ENCODE measurements around the gene ATG10. TPM values are rescaled to one million over a fixed set of nuclear protein-coding genes. Genes with fewer than 3 reads are reported as not detected.

Gene ATG10
- total RNA-seq, 1 donor from 2014 or later, result 8.7 TPM

- no peak for DNase-seq (ENCODE audit: extremely low spot score, unreplicated experiment)
- no peak overlapping the region for H3K4me3 Mint-ChIP-seq
- H3K36me3 Mint-ChIP-seq, result no peaks in the 10 kb centered on the region
- H3K27ac Mint-ChIP-seq, result no peak overlapping the region
- peaks cover 8% of the 10 kb centered on the region for H3K9me3 Mint-ChIP-seq
- H3K4me1 Mint-ChIP-seq (ENCODE audit: unreplicated experiment), result no peaks in the 10 kb centered on the region
- H3K27me3 Mint-ChIP-seq, result no peaks in the 10 kb centered on the region
- TF ChIP-seq CTCF (conservative IDR thresholded peaks at IDR 0.05), result no peak
These were observed 123.7 kb downstream of the ATG10 start for GRCh38 chr5:82095536-82095935.

GRCh38 chr5:82096249-82096648, 124.4 kb downstream of the ATG10 start:
- DNase-seq (ENCODE audit: extremely low spot score, unreplicated experiment), result no peak
- Mint-ChIP-seq H3K27me3 (no peaks in the 10 kb centered on the region), H3K9me3 (peaks cover 8% of the 10 kb centered on the region), H3K4me1 (ENCODE audit: unreplicated experiment) (no peaks in the 10 kb centered on the region), H3K36me3 (no peaks in the 10 kb centered on the region), H3K27ac (no peak overlapping the region), H3K4me3 (no peak overlapping the region)
- no peak for TF ChIP-seq CTCF (conservative IDR thresholded peaks at IDR 0.05)

DNA sequence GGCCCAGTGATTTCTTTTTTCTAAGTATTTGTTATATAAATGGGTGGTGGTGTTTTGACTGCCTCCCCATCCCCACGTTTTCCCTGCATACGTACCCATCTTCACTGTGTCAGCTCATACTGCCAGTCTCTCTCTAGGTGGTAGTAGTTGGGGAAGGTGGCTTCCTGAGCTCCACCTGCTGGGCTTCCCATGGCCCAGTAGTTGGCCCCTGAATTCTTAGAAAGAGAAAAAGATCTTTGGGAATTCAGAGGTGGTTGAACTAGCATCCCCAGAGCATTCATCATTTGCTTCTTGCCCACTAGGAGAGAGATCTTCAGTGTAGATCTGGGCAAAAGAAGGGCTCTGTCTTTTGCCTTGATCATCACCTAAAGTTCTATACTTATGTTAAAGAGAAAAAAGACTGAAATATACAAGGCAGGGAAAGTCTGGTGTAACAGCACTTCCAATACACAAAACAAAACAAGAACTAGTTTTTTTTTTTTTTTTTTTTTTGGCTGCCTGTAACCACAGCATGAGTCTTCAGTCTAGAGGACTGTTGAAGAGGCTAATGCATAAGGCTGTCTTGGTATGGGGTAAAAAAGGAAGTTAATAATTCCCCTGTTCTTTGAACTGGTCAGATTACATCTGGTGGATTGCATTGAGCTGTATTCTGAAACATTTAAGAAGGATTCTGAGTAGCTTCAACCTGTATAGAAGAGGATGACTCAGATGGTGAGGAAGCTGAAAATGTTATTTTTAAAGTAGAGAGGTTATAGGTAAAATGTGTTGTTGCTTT, 128.7 kb downstream of the ATG10 start:
- no peaks in the 10 kb centered on the region for H3K9me3 Mint-ChIP-seq

GRCh38 chr5:82104872-82105271, 133.0 kb downstream of the ATG10 start:
- H3K27ac Mint-ChIP-seq, result no peak overlapping the region
- peaks cover 8% of the 10 kb centered on the region for H3K4me1 Mint-ChIP-seq (ENCODE audit: unreplicated experiment)
- no peaks in the 10 kb centered on the region for H3K27me3 Mint-ChIP-seq
- no peak overlapping the region for H3K4me3 Mint-ChIP-seq
- no peak for TF ChIP-seq CTCF (conservative IDR thresholded peaks at IDR 0.05)
- H3K9me3 Mint-ChIP-seq, result no peaks in the 10 kb centered on the region
- no peak for DNase-seq (ENCODE audit: extremely low spot score, unreplicated experiment)
- H3K36me3 Mint-ChIP-seq, result no peaks in the 10 kb centered on the region

More for the DNA sequence above, 128.7 kb downstream of the ATG10 start:
- no peak for TF ChIP-seq CTCF (conservative IDR thresholded peaks at IDR 0.05)
- H3K4me3 Mint-ChIP-seq, result no peak overlapping the region
- H3K36me3 Mint-ChIP-seq, result no peaks in the 10 kb centered on the region
- no peaks in the 10 kb centered on the region for H3K27me3 Mint-ChIP-seq
- no peaks in the 10 kb centered on the region for H3K4me1 Mint-ChIP-seq (ENCODE audit: unreplicated experiment)
- no peak for DNase-seq (ENCODE audit: extremely low spot score, unreplicated experiment)
- H3K27ac Mint-ChIP-seq, result no peak overlapping the region

DNA sequence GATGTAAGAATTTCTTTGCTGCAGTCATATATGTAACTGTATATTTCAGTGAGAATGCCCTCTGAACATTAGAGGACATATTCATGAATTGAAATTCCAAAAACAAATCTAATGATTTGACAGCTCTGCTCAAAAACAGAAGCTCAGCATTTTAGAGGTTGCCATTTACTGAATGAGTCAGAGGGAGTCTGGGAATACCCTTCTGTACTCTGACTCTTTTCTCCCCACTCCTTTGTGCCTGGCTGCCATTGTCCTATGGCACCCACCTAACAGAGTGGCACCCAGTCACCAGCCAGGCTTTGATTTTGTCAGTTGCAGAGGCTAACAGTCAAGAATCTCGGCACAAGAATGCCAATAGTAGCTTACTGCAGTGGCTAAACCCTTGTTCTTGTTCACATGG, 133.6 kb downstream of the ATG10 start:
- Mint-ChIP-seq H3K4me1 (ENCODE audit: unreplicated experiment) (peaks cover 8% of the 10 kb centered on the region), H3K27ac (no peak overlapping the region), H3K27me3 (no peaks in the 10 kb centered on the region), H3K4me3 (no peak overlapping the region), H3K9me3 (no peaks in the 10 kb centered on the region), H3K36me3 (no peaks in the 10 kb centered on the region)
- no peak for TF ChIP-seq CTCF (conservative IDR thresholded peaks at IDR 0.05)
- DNase-seq (ENCODE audit: extremely low spot score, unreplicated experiment), result no peak
